GM19328 (cell line): ENCODE data around the gene SLC5A10.

Source experiments
- ATAC-seq: cut with Tn5 transposase; IDR thresholded peaks from one replicate; pipeline ENCODE4 v1.9.1; 2021; ENCODE audit warnings: mild to moderate bottlenecking, moderate library complexity; ENCODE audit not compliant: unreplicated experiment

SLC5A10 gene

GRCh38 chr17:19000531-19001325, 48.8 kb downstream of the SLC5A10 start:
- ATAC-seq: no peak

GRCh38 chr17:19001907-19002590, 50.1 kb downstream of the SLC5A10 start:
- no peak for ATAC-seq

- no peak for ATAC-seq
Observed at GRCh38 chr17:19002805-19003542, 51.0 kb downstream of the SLC5A10 start.

GRCh38 chr17:19003543-19004420, 51.8 kb downstream of the SLC5A10 start:
- no peak for ATAC-seq

- peak; percentile 60 for ATAC-seq
Observed at GRCh38 chr17:19004421-19005136, 52.6 kb downstream of the SLC5A10 start, which contains the start of gene FAM83G. Gene FAM83G, minus strand, starts transcription at chr17:19004764. Its CDS starts 723 bp downstream, at chr17:19004041.

GRCh38 chr17:19005137-19005773, 53.3 kb downstream of the SLC5A10 start:
- no peak for ATAC-seq

GRCh38 chr17:19005789-19006430, 53.9 kb downstream of the SLC5A10 start:
- ATAC-seq: no peak

- ATAC-seq: no peak
Observed at GRCh38 chr17:19006698-19007097, 54.7 kb downstream of the SLC5A10 start.

- no peak for ATAC-seq
Observed at GRCh38 chr17:19009970-19010369, 58.0 kb downstream of the SLC5A10 start.

- ATAC-seq: no peak
Observed at GRCh38 chr17:19010729-19011505, 59.0 kb downstream of the SLC5A10 start.

- ATAC-seq: no peak
Observed at GRCh38 chr17:19011581-19011980, 59.6 kb downstream of the SLC5A10 start.

GRCh38 chr17:19012171-19013080, 60.5 kb downstream of the SLC5A10 start:
- ATAC-seq: no peak

- ATAC-seq: no peak
Observed at GRCh38 chr17:19013226-19013625, 61.3 kb downstream of the SLC5A10 start.

GRCh38 chr17:19013806-19014627, 62.1 kb downstream of the SLC5A10 start:
- ATAC-seq: no peak

GRCh38 chr17:19014628-19015215, 62.8 kb downstream of the SLC5A10 start:
- no peak for ATAC-seq

- no peak for ATAC-seq
Observed at GRCh38 chr17:19015428-19015827, 63.5 kb downstream of the SLC5A10 start.
